ENCODE data around the gene SEC22C. TPM values are rescaled to one million over a fixed set of nuclear protein-coding genes. Genes with fewer than 3 reads are reported as not detected.

Gene SEC22C
- total and polyA plus RNA-seq, 2 of the 13 experiments (the other 11 are each of a cell fraction or from before 2014, with no cell fraction given), result 20.0 to 40.0 TPM

GRCh38 chr3:42600111-42600957, 18.6 kb upstream of the SEC22C start, which contains the start of gene NKTR (continued):
- no peak for TF ChIP-seq ZBTB33 (CRISPR knock-in tag; IDR thresholded peaks at IDR 0.05)
- TF ChIP-seq ZBTB49 (CRISPR knock-in tag; IDR thresholded peaks at IDR 0.05; ENCODE audit: borderline replicate concordance), result no peak
- peak; percentile 61; the same call in 1 of the 2 replicates for TF ChIP-seq ZGPAT (CRISPR knock-in tag; IDR thresholded peaks at IDR 0.05)
- no peak for TF ChIP-seq HDAC6 (IDR thresholded peaks at IDR 0.05; ENCODE audit: low read depth, low read length)
- TF ChIP-seq ARNT (IDR thresholded peaks at IDR 0.05), result no peak
- peak; percentile 61 for TF ChIP-seq MXD1 (CRISPR knock-in tag; IDR thresholded peaks at IDR 0.05)
- no peak for TF ChIP-seq IRF9 (CRISPR knock-in tag; IDR thresholded peaks at IDR 0.05; ENCODE audit: borderline replicate concordance)
- TF ChIP-seq ZEB1 (IDR thresholded peaks at IDR 0.05; ENCODE audit: insufficient replicate concordance, low read depth), result peak; percentile 90
- TF ChIP-seq ZNF225 (CRISPR knock-in tag; IDR thresholded peaks at IDR 0.05), result peak; percentile 30; the same call in 1 of the 2 replicates
- TF ChIP-seq SPEN (CRISPR knock-in tag; IDR thresholded peaks at IDR 0.05; ENCODE audit: low read depth), result peak; percentile 93; the same call in 1 of the 2 replicates
- peak; percentile 28; the same call in 1 of the 2 replicates for TF ChIP-seq BCL3 (CRISPR knock-in tag; IDR thresholded peaks at IDR 0.05)
- peak; percentile 90; the same call in 1 of the 2 replicates for TF ChIP-seq ZNF430 (CRISPR knock-in tag; IDR thresholded peaks at IDR 0.05)
- no peak for TF ChIP-seq ZNF530 (CRISPR knock-in tag; IDR thresholded peaks at IDR 0.05; ENCODE audit: low read depth)
- no peak for TF ChIP-seq ZNF746 (CRISPR knock-in tag; IDR thresholded peaks at IDR 0.05)
- 0 out of 2 replicates have a peak, but pooled peaks have one; percentile 37 for TF ChIP-seq STAT6 (CRISPR knock-in tag; IDR thresholded peaks at IDR 0.05; ENCODE audit: borderline replicate concordance)
- TF ChIP-seq ZNF891 (CRISPR knock-in tag; IDR thresholded peaks at IDR 0.05), result 0 out of 2 replicates have a peak, but pooled peaks have one; percentile 28

Measured in HepG2 (cell line).